ENCODE measurements around the gene INSRR.

Gene INSRR

GRCh38 chr1:156795787-156796186, 63.1 kb downstream of the INSRR start:
- peaks cover 10% of the 10 kb centered on the region for H3K4me1 ChIP-seq (ENCODE audit: control insufficient read depth, insufficient read depth, low read length)
- H3K36me3 ChIP-seq (ENCODE audit: insufficient read depth, low read length) = peaks cover 78% of the 10 kb centered on the region
- no peaks in the 10 kb centered on the region for H3K9me3 ChIP-seq (replicated peaks; ENCODE audit: low read length)
- H3K27me3 ChIP-seq (ENCODE audit: control insufficient read depth, insufficient read depth, low read length) = no peaks in the 10 kb centered on the region
- H3K4me2 ChIP-seq (ENCODE audit: low read length) = no peak overlapping the region
- H3K9ac ChIP-seq (ENCODE audit: low read depth, low read length) = no peak overlapping the region
- no peak overlapping the region for H3K4me3 ChIP-seq (ENCODE audit: low read length)

DNA sequence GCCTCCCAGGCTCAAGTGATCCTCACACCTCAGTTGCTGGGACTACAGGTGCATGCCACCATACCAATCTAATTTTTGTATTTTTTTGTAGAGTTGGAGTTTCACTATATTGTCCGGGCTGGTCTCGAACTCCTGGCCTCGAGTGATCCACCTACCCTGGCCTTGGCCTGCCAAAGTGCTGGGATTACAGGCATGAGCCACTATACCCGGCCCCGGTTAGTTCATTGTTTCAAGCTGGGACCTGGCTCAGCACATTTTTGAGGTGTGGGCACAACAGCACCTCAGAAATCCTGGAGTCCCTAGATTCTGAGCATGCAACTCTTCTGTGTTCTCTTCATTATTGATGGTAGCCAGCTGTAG, 63.6 kb downstream of the INSRR start:
- Histone ChIP-seq H3K4me2 (ENCODE audit: low read length) (no peak overlapping the region), H3K9me3 (replicated peaks; ENCODE audit: low read length) (no peaks in the 10 kb centered on the region), H3K36me3 (ENCODE audit: insufficient read depth, low read length) (peaks cover 74% of the 10 kb centered on the region), H3K27me3 (ENCODE audit: control insufficient read depth, insufficient read depth, low read length) (no peaks in the 10 kb centered on the region), H3K9ac (ENCODE audit: low read depth, low read length) (no peak overlapping the region), H3K4me1 (ENCODE audit: control insufficient read depth, insufficient read depth, low read length) (peaks cover 10% of the 10 kb centered on the region), H3K4me3 (ENCODE audit: low read length) (no peak overlapping the region)

GRCh38 chr1:156794506-156795373, 64.2 kb downstream of the INSRR start:
- Histone ChIP-seq H3K9me3 (replicated peaks; ENCODE audit: low read length) (no peaks in the 10 kb centered on the region), H3K4me3 (ENCODE audit: low read length) (no peak overlapping the region), H3K4me1 (ENCODE audit: control insufficient read depth, insufficient read depth, low read length) (peaks cover 10% of the 10 kb centered on the region), H3K9ac (ENCODE audit: low read depth, low read length) (no peak overlapping the region), H3K36me3 (ENCODE audit: insufficient read depth, low read length) (peaks cover 72% of the 10 kb centered on the region), H3K27me3 (ENCODE audit: control insufficient read depth, insufficient read depth, low read length) (no peaks in the 10 kb centered on the region), H3K4me2 (ENCODE audit: low read length) (no peak overlapping the region)

Measured in skeletal muscle satellite cell (primary cell).